A673 (cell line): Measurements from ENCODE around the gene CDH15. TPM values are rescaled to one million over a fixed set of nuclear protein-coding genes. Genes with fewer than 3 reads are reported as not detected.

ENCODE experiments used
- BruUV-seq: library from RNA; stranded (reverse); fragments of 400-500 nt; replicated peaks from 2 replicates; lab custom pipeline; 2021; lab: Mats Ljungman, UMichigan
- CTCF ChIA-PET: fragments of 300-600 bp; sonication (Branson Sonifier 250); formaldehyde crosslinking; loops from one replicate; lab custom pipeline; 2022; ENCODE audit warnings: antibody characterized with exemption; lab: Charles Lee
- POLR2A ChIA-PET: fragments of 300-600 bp; sonication (Branson Sonifier 250); formaldehyde crosslinking; loops from one replicate; lab custom pipeline; 2022; ENCODE audit warnings: antibody characterized with exemption; ENCODE audit not compliant: low non-redundant PET; lab: Charles Lee
- DNase-seq: peaks from one replicate; pipeline ENCODE4 v3.0.0-alpha.2; 2015; ENCODE audit warnings: low spot score
- H3K27ac ChIP-seq: fragments of 200-600 bp; sonication (generic); 2 replicates; pipeline ENCODE4 v1.5.1; 2016; ENCODE audit warnings: mixed run types, low read depth, mild to moderate bottlenecking, mixed read lengths, antibody characterized with exemption, low read length; ENCODE audit not compliant: poor library complexity, severe bottlenecking
- H3K27me3 ChIP-seq: fragments of 200-600 bp; sonication (generic); replicated peaks from 2 replicates; pipeline ENCODE4 v1.6.1; 2017; ENCODE audit warnings: mixed run types, low read depth, mild to moderate bottlenecking, mixed read lengths, antibody characterized with exemption, low read length; ENCODE audit not compliant: insufficient read depth, poor library complexity
- H3K36me3 ChIP-seq: fragments of 200-600 bp; sonication (generic); 2 replicates; pipeline ENCODE4 v1.6.1; 2016; ENCODE audit warnings: mixed run types, mild to moderate bottlenecking, mixed read lengths, antibody characterized with exemption, low read length; ENCODE audit not compliant: insufficient read depth, poor library complexity, severe bottlenecking
- H3K4me1 ChIP-seq: fragments of 200-600 bp; sonication (generic); 2 replicates; pipeline ENCODE4 v1.6.1; 2017; ENCODE audit warnings: mixed run types, mild to moderate bottlenecking, mixed read lengths, antibody characterized with exemption, low read length; ENCODE audit not compliant: insufficient read depth, poor library complexity, severe bottlenecking
- H3K4me3 ChIP-seq: fragments of 200-600 bp; sonication (generic); 2 replicates; pipeline ENCODE4 v1.5.1; 2016; ENCODE audit warnings: low read depth, mixed run types, mild to moderate bottlenecking, mixed read lengths, low read length; ENCODE audit not compliant: poor library complexity, severe bottlenecking
- H3K9me3 ChIP-seq: fragments of 200-600 bp; sonication (generic); 2 replicates; pipeline ENCODE4 v1.6.1; 2016; ENCODE audit warnings: mixed run types, low read depth, mild to moderate bottlenecking, mixed read lengths, antibody characterized with exemption, low read length; ENCODE audit not compliant: poor library complexity, severe bottlenecking
- CTCF ChIP-seq: fragments of 300-800, 200-600 bp; sonication (generic); conservative IDR thresholded peaks from 2 replicates; pipeline ENCODE4 v1.5.1; 2017; ENCODE audit warnings: low read depth, mild to moderate bottlenecking, antibody characterized with exemption, low read length, moderate library complexity, mixed read lengths
- EZH2 ChIP-seq: fragments of 200-600 bp; sonication (generic); IDR thresholded peaks from 2 replicates; pipeline ENCODE4 v1.6.1; 2017; ENCODE audit warnings: borderline replicate concordance, low read depth, mild to moderate bottlenecking, mixed read lengths, antibody characterized with exemption, low read length; ENCODE audit not compliant: poor library complexity, severe bottlenecking
- intact Hi-C: fragments of 100-400 bp; cut with micrococcal nuclease; formaldehyde crosslinking; loops from one replicate; pipeline ENCODE4 v1.10.0; 2022; ENCODE audit not compliant: unreplicated experiment
- total RNA-seq: library from RNA; stranded (reverse); gene quantifications from 2 replicates; pipeline ENCODE4 v1.2.3, GENCODE V29; 2021

The CDH15 gene
- total RNA-seq, 1 experiment from 2014 or later = 0.13 TPM

GRCh38 chr16:89146211-89147005 lies 25.1 kb upstream of the CDH15 start:
- no peaks in the 10 kb centered on the region for H3K27me3 ChIP-seq
- H3K27ac ChIP-seq = no peak overlapping the region
- ChIA-PET POLR2A (no interaction called here), CTCF (no interaction called here)
- H3K4me1 ChIP-seq = no peaks in the 10 kb centered on the region
- no peak for TF ChIP-seq EZH2
- no peak for TF ChIP-seq CTCF
- H3K9me3 ChIP-seq = no peaks in the 10 kb centered on the region
- no TSS peak for BruUV-seq
- H3K4me3 ChIP-seq = no peak overlapping the region
- intact Hi-C loops = no loop called here
- H3K36me3 ChIP-seq = no peaks in the 10 kb centered on the region
- DNase-seq = no peak

GRCh38 chr16:89147085-89147817 lies 24.3 kb upstream of the CDH15 start:
- no peaks in the 10 kb centered on the region for H3K4me1 ChIP-seq
- CTCF ChIA-PET = no interaction called here
- H3K36me3 ChIP-seq = no peaks in the 10 kb centered on the region
- H3K9me3 ChIP-seq = no peaks in the 10 kb centered on the region
- POLR2A ChIA-PET = no interaction called here
- DNase-seq = no peak
- TF ChIP-seq CTCF (no peak), EZH2 (no peak)
- no TSS peak for BruUV-seq
- intact Hi-C loops = no loop called here
- no peaks in the 10 kb centered on the region for H3K27me3 ChIP-seq
- no peak overlapping the region for H3K27ac ChIP-seq
- no peak overlapping the region for H3K4me3 ChIP-seq

GRCh38 chr16:89149386-89149785 lies 22.2 kb upstream of the CDH15 start:
- Histone ChIP-seq H3K4me1 (no peaks in the 10 kb centered on the region), H3K36me3 (no peaks in the 10 kb centered on the region), H3K9me3 (no peaks in the 10 kb centered on the region), H3K27ac (no peak overlapping the region), H3K27me3 (no peaks in the 10 kb centered on the region), H3K4me3 (no peak overlapping the region)
- TF ChIP-seq CTCF = no peak
- no peak for TF ChIP-seq EZH2
- no TSS peak for BruUV-seq
- ChIA-PET POLR2A (no interaction called here), CTCF (no interaction called here)
- no peak for DNase-seq
- intact Hi-C loops = no loop called here
